HG02870 (cell line): ENCODE results near the gene P4HA2.

Experiments
- ATAC-seq: cut with Tn5 transposase; IDR thresholded peaks from one replicate; pipeline ENCODE4 v1.9.1; 2021; ENCODE audit warnings: mild to moderate bottlenecking, moderate library complexity; ENCODE audit not compliant: unreplicated experiment

Gene P4HA2

DNA sequence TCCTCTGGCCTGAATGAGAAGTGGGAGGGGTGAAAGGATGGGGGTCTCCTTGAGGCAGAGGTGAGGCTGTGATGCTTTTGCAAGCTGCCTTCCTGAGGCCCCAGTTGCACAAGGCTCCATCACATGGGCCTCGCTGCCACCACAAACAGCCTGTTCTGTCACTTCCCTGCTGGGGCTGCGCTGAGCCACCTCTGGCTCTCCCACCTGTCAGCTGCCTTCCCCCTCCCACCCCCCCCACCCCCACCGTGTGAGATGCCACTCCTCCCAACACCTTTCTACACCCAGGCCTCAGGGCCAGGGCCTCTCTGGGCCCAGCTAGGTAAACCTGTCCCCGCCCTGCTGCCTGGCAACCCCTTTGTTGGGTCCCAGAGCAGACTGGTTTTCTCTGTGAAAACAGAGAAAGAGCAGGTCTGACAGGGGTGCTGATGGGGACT is 25.4 kb upstream of the P4HA2 start:
- ATAC-seq: no peak

GRCh38 chr5:132251220-132251725 is 23.6 kb upstream of the P4HA2 start:
- no peak for ATAC-seq

GRCh38 chr5:132250547-132250946 is 22.9 kb upstream of the P4HA2 start:
- ATAC-seq: no peak

GRCh38 chr5:132246806-132247205 is 19.2 kb upstream of the P4HA2 start:
- ATAC-seq: no peak

- no peak for ATAC-seq
Observed at GRCh38 chr5:132245593-132245992, 17.9 kb upstream of the P4HA2 start.

GRCh38 chr5:132243366-132243977 is 15.8 kb upstream of the P4HA2 start:
- ATAC-seq: no peak

DNA sequence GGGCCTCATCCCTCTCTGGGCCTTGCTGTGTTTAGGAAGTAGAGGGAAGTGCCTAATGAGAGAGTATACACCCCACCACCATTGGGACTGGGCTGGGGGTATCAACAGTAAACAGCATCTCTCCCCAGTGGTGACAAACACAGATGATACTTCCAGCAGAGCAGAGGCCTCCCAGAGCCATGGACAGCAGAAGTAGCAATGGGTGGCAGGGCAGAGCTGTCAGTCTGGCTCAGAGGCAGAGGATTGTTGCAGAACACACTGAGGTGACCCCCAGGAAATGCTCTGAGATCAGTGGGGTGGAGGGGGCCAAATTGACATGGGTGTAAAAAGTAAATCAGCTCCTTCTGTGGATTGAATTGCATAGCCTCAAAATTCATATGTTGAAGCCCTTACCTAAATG is 12.1 kb upstream of the P4HA2 start:
- ATAC-seq: no peak

- no peak for ATAC-seq
Observed at GRCh38 chr5:132238901-132239500, 11.3 kb upstream of the P4HA2 start.

GRCh38 chr5:132238169-132238744 is 10.6 kb upstream of the P4HA2 start:
- ATAC-seq: peak; percentile 77

DNA sequence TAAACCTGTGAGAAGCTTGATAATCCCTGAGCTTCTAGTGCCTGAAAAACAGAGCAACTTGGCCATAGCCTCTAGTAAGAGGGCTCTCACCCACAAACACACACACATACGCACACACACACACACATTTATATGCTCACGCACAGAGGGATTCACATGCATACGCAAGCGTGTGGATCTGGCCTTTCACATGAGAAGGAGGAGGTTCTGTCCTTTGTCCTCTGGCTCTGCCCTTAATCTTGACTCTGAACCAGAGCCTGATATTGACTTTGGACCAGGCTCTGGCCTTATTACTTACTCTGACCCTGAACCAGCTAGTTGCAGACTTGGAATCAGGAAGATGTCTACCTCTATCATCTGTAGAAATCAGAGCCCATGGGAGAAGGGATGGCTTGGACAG is 10.0 kb upstream of the P4HA2 start:
- no peak for ATAC-seq

GRCh38 chr5:132237141-132237540 is 9.5 kb upstream of the P4HA2 start:
- ATAC-seq: no peak

GRCh38 chr5:132235340-132235739 is 7.7 kb upstream of the P4HA2 start:
- no peak for ATAC-seq

GRCh38 chr5:132234684-132235062 is 7.0 kb upstream of the P4HA2 start:
- ATAC-seq: no peak

DNA sequence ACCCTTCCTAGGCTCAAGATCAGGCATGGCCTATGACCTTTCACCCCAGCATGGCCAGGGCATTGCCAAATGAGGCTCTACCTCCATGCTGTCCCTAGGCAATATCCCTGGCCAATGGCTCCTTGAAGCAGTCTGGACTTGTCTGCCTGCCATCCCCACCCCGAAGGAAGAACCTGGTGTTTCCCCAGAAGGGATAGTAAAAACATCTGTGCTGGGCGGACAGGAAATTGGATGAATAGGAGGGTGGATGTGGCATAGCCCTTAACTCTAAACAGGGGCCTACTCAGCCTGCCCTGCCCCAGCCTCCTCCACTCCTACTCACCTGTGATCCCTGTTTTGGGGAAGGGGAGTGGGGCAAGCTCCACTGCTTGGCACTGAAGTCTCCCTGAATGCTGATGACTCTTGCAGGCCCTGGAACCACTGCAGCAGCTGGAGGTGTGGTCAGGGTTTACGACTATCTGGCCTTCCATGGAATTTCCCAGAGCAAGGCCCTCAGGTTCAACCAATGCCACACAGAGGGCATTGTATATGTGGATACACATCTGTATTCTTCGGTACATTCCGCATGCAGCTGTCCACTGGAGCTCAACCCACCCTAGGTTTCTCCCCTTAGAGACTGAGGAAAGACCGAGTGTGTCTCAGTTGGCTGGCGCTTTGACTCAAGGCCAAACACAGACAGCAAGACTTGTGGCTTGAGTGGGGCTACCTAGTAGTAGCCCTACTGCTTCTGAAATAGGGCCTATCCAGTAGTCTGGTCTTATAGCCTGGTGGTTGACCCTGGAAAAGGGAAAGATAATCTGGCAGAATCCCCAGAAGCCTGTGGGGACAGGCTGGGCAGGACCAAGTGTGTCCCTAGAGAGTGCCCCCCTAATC is 6.4 kb upstream of the P4HA2 start:
- ATAC-seq: no peak

DNA sequence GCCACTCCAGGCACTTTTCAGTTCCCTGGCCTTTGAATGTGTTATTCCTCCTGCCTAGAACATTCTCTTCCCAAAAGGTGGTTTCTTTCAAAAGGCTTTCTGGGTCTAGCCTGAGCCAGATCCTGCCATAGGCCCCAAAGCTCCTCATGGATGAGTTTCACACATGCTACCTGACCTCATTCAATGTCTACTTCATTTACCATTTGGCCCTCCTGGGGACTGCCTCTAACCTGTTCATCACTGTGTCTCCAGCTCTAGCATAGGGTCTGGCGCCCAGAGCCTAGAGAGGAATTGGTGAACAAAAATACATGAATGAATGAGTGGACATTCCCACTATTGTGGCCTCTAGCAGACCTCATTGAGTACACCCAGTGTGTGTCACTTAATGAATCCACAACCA is 5.4 kb upstream of the P4HA2 start:
- ATAC-seq: no peak

- ATAC-seq: no peak
Observed at GRCh38 chr5:132232465-132232864, 4.8 kb upstream of the P4HA2 start.

GRCh38 chr5:132230871-132231270 is 3.2 kb upstream of the P4HA2 start:
- no peak for ATAC-seq

DNA sequence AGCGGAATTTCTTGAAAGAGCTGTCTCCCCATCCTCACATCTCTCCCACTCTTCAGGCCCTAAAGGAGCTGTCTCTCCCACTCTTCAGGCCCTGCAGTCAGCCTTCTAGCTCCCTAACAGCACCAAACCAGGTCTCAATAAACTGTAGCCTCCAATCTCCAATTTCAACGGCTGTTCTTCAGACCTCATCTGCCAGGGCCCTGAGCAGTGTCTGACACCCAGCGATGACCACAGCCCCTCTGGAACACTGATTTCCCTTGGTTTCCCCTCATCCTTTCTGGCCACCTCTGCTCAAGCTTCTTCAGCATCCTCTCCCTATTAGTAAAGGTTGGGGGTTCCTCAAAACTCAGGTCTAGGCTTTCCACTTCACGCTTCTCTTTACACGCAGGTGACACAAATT is 1.6 kb upstream of the P4HA2 start:
- no peak for ATAC-seq

- no peak for ATAC-seq
Observed at GRCh38 chr5:132228241-132229035, 785 bp upstream of the P4HA2 start.

GRCh38 chr5:132227235-132227484 is 493 bp downstream of the P4HA2 start:
- no peak for ATAC-seq
